DND-41 (cell line): Measurements from ENCODE around the gene STON2.

Source experiments
- ATAC-seq: fragments of 200-7000 bp; cut with Tn5 transposase; 3 replicates; pipeline ENCODE4 v1.9.1; 2021; ENCODE audit warnings: low read depth; ENCODE audit not compliant: insufficient read depth
- DNase-seq: peaks from one replicate; pipeline ENCODE4 v3.0.0-alpha.2; 2020
- H2AFZ ChIP-seq: 2 replicates; pipeline ENCODE4 v1.6.0; 2012; ENCODE audit warnings: low read depth, low read length
- H3K27ac ChIP-seq: 2 replicates; pipeline ENCODE4 v1.5.1; 2012; ENCODE audit warnings: low read length, inconsistent platforms
- H3K27me3 ChIP-seq: fragments of 200-600 bp; sonication (generic); 2 replicates; pipeline ENCODE4 v1.6.0; 2012; ENCODE audit warnings: low read length, mild to moderate bottlenecking, inconsistent platforms; ENCODE audit not compliant: insufficient read depth, poor library complexity
- H3K36me3 ChIP-seq: 2 replicates; pipeline ENCODE4 v1.5.1; 2012; ENCODE audit warnings: low read length, inconsistent platforms; ENCODE audit not compliant: insufficient read depth
- H3K4me1 ChIP-seq: 2 replicates; pipeline ENCODE4 v1.5.1; 2012; ENCODE audit warnings: mild to moderate bottlenecking, low read length; ENCODE audit not compliant: insufficient read depth
- H3K4me2 ChIP-seq: 2 replicates; pipeline ENCODE4 v1.6.0; 2012; ENCODE audit warnings: mild to moderate bottlenecking, moderate library complexity, low read length, inconsistent platforms; ENCODE audit not compliant: insufficient read depth
- H3K4me3 ChIP-seq, 2 experiments: fragments of 200-600 bp in 1 of 2; shearing (Covaris generic) in 1 of 2; 2 replicates each; pipeline ENCODE4 v1.5.1; 2012 to 2016; ENCODE audit warnings: inconsistent platforms in 2 of 2, low read length in 2 of 2, mild to moderate bottlenecking in 2 of 2, low read depth in 1 of 2, moderate library complexity in 1 of 2
- H3K79me2 ChIP-seq: 2 replicates; pipeline ENCODE4 v1.6.0; 2012; ENCODE audit warnings: low read length, inconsistent platforms; ENCODE audit not compliant: insufficient read depth
- H3K9ac ChIP-seq: 2 replicates; pipeline ENCODE4 v1.6.0; 2012; ENCODE audit warnings: low read depth, mild to moderate bottlenecking, inconsistent platforms, low read length, moderate library complexity
- H3K9me3 ChIP-seq: 2 replicates; pipeline ENCODE4 v1.5.1; 2012; ENCODE audit warnings: low read length, moderate library complexity, mild to moderate bottlenecking, inconsistent platforms; ENCODE audit not compliant: insufficient read depth, severe bottlenecking
- H4K20me1 ChIP-seq: 2 replicates; pipeline ENCODE4 v1.6.0; 2012; ENCODE audit warnings: low read length; ENCODE audit not compliant: insufficient read depth
- CTCF ChIP-seq: IDR thresholded peaks from 2 replicates; pipeline ENCODE4 v1.5.1; 2012; ENCODE audit warnings: borderline replicate concordance, low read length, moderate library complexity, mild to moderate bottlenecking; ENCODE audit not compliant: poor library complexity, severe bottlenecking; ENCODE audit errors: extremely low read depth
- EZH2 ChIP-seq: IDR thresholded peaks from 3 replicates; pipeline ENCODE4 v1.6.1; 2012; ENCODE audit warnings: borderline replicate concordance, low read depth, mild to moderate bottlenecking, moderate library complexity, low read length, inconsistent platforms; ENCODE audit not compliant: severe bottlenecking

Gene STON2

GRCh38 chr14:81265636-81266169 lies 134.4 kb downstream of the STON2 start:
- H3K27me3 ChIP-seq, result no peaks in the 10 kb centered on the region
- no peaks in the 10 kb centered on the region for H3K79me2 ChIP-seq
- peak overlapping the region; percentile 23 for H2AFZ ChIP-seq
- no peak overlapping the region for H3K4me3 ChIP-seq
- TF ChIP-seq CTCF (no peak), EZH2 (no peak)
- DNase-seq (peak; percentile 58), ATAC-seq (peak; percentile 41; the same call in 2 of the 3 replicates)
- H3K27ac ChIP-seq, result peak overlapping the region; percentile 75
- no peak overlapping the region; the same call in 1 of the 2 replicates for H3K9ac ChIP-seq
- H3K36me3 ChIP-seq, result no peaks in the 10 kb centered on the region
- H3K9me3 ChIP-seq, result no peaks in the 10 kb centered on the region
- peak overlapping the region; percentile 22; the same call in 1 of the 2 replicates for H3K4me2 ChIP-seq
- peaks cover 46% of the 10 kb centered on the region for H3K4me1 ChIP-seq
- H4K20me1 ChIP-seq, result no peaks in the 10 kb centered on the region

DNA sequence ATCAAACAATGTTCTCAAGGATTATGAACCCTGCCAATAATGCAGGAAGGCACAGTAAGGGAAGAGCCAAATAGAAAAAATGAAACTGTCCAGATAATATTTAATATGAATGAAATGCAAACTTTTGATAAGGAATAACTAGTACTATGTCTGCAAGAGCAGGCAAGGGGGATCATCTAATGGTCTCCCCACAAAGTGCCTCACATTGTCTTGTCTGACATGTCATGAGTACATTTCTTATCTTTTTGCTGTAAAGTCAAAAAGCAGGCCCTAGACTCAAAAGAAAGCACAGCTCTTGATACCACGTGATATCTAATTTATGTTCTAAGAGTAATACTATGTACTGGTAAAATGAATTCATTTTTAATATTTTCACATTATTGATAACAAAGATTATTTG lies 135.5 kb downstream of the STON2 start:
- Histone ChIP-seq H3K9ac (no peak overlapping the region), H3K79me2 (no peaks in the 10 kb centered on the region), H3K4me2 (no peak overlapping the region), H3K36me3 (no peaks in the 10 kb centered on the region), H3K4me3 (no peak overlapping the region), H2AFZ (no peak overlapping the region), H3K9me3 (no peaks in the 10 kb centered on the region), H3K27me3 (no peaks in the 10 kb centered on the region), H3K4me1 (peaks cover 45% of the 10 kb centered on the region), H3K27ac (no peak overlapping the region), H4K20me1 (no peaks in the 10 kb centered on the region)
- ATAC-seq, result no peak
- TF ChIP-seq EZH2 (no peak), CTCF (no peak)
- DNase-seq, result no peak

DNA sequence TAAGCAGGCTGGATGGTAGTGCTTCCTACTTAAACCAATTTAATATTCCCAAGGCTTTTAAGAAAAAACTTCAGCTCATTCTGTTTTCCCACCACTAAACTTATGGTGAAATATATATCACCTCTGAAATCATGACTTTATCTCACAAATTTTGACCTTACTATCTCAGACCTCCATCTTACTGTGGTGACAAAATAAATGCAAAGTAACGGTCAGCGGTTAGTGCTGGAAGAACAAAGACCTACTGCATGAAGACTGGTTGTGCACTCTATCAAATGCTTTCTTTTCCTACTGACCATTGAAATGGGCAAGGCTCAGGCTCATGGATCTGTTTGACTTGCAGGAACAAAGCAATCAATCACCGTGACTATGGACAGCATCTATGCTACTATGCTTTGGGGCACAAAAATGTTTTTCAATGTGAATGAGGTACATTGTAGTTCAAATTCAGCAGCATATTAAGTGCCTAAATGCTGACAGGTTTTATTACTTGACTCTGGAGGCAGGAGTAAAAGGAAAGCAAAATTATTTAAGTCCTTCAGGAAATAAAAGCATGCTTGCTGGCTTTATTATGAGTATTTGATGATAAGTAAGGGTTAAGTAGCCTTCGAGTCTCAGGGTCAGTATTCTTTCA lies 136.2 kb downstream of the STON2 start:
- Histone ChIP-seq H3K27me3 (no peaks in the 10 kb centered on the region), H3K79me2 (no peaks in the 10 kb centered on the region), H3K9me3 (no peaks in the 10 kb centered on the region), H4K20me1 (no peaks in the 10 kb centered on the region), H3K4me3 (no peak overlapping the region), H3K4me1 (peaks cover 37% of the 10 kb centered on the region), H3K36me3 (no peaks in the 10 kb centered on the region), H3K4me2 (no peak overlapping the region), H2AFZ (no peak overlapping the region), H3K9ac (no peak overlapping the region), H3K27ac (no peak overlapping the region)
- TF ChIP-seq EZH2, result no peak
- TF ChIP-seq CTCF, result no peak
- no peak for ATAC-seq
- DNase-seq, result no peak
